Small intestine (tissue), 7 donors: ENCODE results near the gene POLR1B. TPM values are rescaled to one million over a fixed set of nuclear protein-coding genes. Genes with fewer than 3 reads are reported as not detected.

Experiments used
- DNase-seq, 2 donors: peaks; one replicate each; pipeline versions ENCODE4 v3.0.0 to v3.0.0-alpha.2; 2013
- FAIRE-seq: peaks from 2 replicates; lab custom pipeline; 2012; peaks lifted over from hg19 to GRCh38; lab: Jason Lieb, UNC
- H3K27ac ChIP-seq, 3 donors: one replicate each; pipeline ENCODE4 v1.5.1; 2013; ENCODE audit warnings: low read length in 2 of 3, mild to moderate bottlenecking in 2 of 3, control low read depth in 1 of 3, inconsistent platforms in 1 of 3, low read depth in 1 of 3, moderate library complexity in 1 of 3
- H3K27me3 ChIP-seq, 3 donors: one replicate each; pipeline ENCODE4 v1.6.1; 2013; ENCODE audit warnings: low read length in 3 of 3, inconsistent platforms in 1 of 3; ENCODE audit not compliant: control insufficient read depth in 3 of 3, insufficient read depth in 3 of 3
- H3K36me3 ChIP-seq, 3 donors: one replicate each; pipeline ENCODE4 v1.6.1; 2013; ENCODE audit warnings: low read length in 3 of 3, inconsistent platforms in 1 of 3, low read depth in 1 of 3, mild to moderate bottlenecking in 1 of 3, moderate library complexity in 1 of 3; ENCODE audit not compliant: control insufficient read depth in 3 of 3, insufficient read depth in 2 of 3
- H3K4me1 ChIP-seq, 3 donors: one replicate each; pipeline ENCODE4 v1.6.1; 2013; ENCODE audit warnings: low read length in 2 of 3, inconsistent platforms in 1 of 3, low read depth in 1 of 3, mild to moderate bottlenecking in 1 of 3, moderate library complexity in 1 of 3; ENCODE audit not compliant: control insufficient read depth in 3 of 3, insufficient read depth in 2 of 3
- H3K4me3 ChIP-seq, 3 donors: one replicate each; pipeline ENCODE4 v1.5.1; 2013; ENCODE audit warnings: low read length in 3 of 3, control low read depth in 1 of 3, inconsistent platforms in 1 of 3, low read depth in 1 of 3, mild to moderate bottlenecking in 1 of 3, moderate library complexity in 1 of 3
- H3K9me3 ChIP-seq, 2 donors: one replicate each; pipeline ENCODE4 v1.6.1; 2013; ENCODE audit warnings: low read depth in 1 of 2, low read length in 1 of 2; ENCODE audit not compliant: control insufficient read depth in 2 of 2, insufficient read depth in 1 of 2
- WGBS, 3 donors: extraction: QIAGEN DNeasy Blood & Tissue Kit; methylation state at CpG; one replicate each; pipeline ENCODE4 v1.1.7; 2013; 5-methylcytosine and 5-hydroxymethylcytosine counted together
- polyA plus RNA-seq, 4 donors: library from polyadenylated mRNA; stranded (reverse) in 3 of 4; unstranded in 1 of 4; fragments of 200-250 nt in 3 of 4; fragments of 120-200 nt in 1 of 4; gene quantifications; one replicate each; pipeline versions ENCODE4 v1.2.1 to v1.2.3, GENCODE V29; 2013
- donor health status: healthy with polysubstance abuse.
- donor health status: control.
- donor health status: control.
- donor health status: Bipolar disorder and iron deficiency.
- donor health status: healthy.

The POLR1B gene
- polyA plus RNA-seq, 4 donors, result 3.8 to 21.8 (median 6.0) TPM

GRCh38 chr2:112600634-112601033 lies 58.4 kb downstream of the POLR1B start:
- H3K4me1 ChIP-seq, result peaks cover 0 to 2% (median 0%) of the 10 kb centered on the region in 3 donors
- no peak overlapping the region for H3K4me3 ChIP-seq
- no peaks in the 10 kb centered on the region for H3K27me3 ChIP-seq
- WGBS, 3 donors, result 83 to 86% (median 86%) methylated on average over 3 of the region's 3 CpGs
- no peak for DNase-seq
- H3K9me3 ChIP-seq, result peaks cover 0 to 2% of the 10 kb centered on the region in 2 donors
- H3K36me3 ChIP-seq, result no peaks in the 10 kb centered on the region
- FAIRE-seq, result no peak
- no peak overlapping the region for H3K27ac ChIP-seq

- peaks cover 0 to 2% of the 10 kb centered on the region in 2 donors for H3K9me3 ChIP-seq
- WGBS, 3 donors, result 93 to 100% (median 96%) methylated on average over 3 of the region's 3 CpGs
- no peaks in the 10 kb centered on the region for H3K36me3 ChIP-seq
- FAIRE-seq (no peak), DNase-seq (no peak)
- H3K4me3 ChIP-seq, result no peak overlapping the region
- peaks cover 0 to 3% (median 2%) of the 10 kb centered on the region in 3 donors for H3K4me1 ChIP-seq
- no peaks in the 10 kb centered on the region for H3K27me3 ChIP-seq
- H3K27ac ChIP-seq, result no peak overlapping the region
These were observed 59.5 kb downstream of the POLR1B start for GRCh38 chr2:112601754-112602153.

DNA sequence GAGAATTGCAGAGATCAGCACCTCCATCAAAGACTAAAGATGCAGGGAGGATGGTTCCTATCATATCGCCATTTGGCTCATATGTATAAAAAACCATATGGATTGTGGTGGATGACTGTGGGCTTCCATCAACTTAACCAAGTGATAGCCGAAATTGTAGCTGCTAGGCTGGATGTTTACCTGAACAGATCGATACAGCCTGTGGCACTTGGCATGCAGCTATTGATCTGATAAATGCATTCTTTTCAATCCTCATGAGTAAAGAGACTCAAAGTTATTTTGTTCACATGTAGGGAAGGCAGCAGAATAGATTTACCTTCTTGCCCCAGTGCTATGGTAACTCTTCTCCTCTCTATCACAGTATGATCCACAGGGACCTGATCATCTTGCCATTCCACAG lies 60.7 kb downstream of the POLR1B start:
- FAIRE-seq (no peak), DNase-seq (no peak)
- no peak overlapping the region for H3K27ac ChIP-seq
- no peaks in the 10 kb centered on the region for H3K27me3 ChIP-seq
- peaks cover 0 to 3% of the 10 kb centered on the region in 2 donors for H3K9me3 ChIP-seq
- H3K4me3 ChIP-seq, result no peak overlapping the region
- peaks cover 0 to 3% (median 2%) of the 10 kb centered on the region in 3 donors for H3K4me1 ChIP-seq
- WGBS, 3 donors, result 84 to 93% (median 92%) methylated on average over 3 of the region's 3 CpGs
- no peaks in the 10 kb centered on the region for H3K36me3 ChIP-seq

GRCh38 chr2:112603731-112604130 lies 61.5 kb downstream of the POLR1B start:
- Histone ChIP-seq H3K4me1 (peaks cover 0 to 3% (median 2%) of the 10 kb centered on the region in 3 donors), H3K36me3 (no peaks in the 10 kb centered on the region), H3K27ac (no peak overlapping the region), H3K4me3 (no peak overlapping the region), H3K27me3 (no peaks in the 10 kb centered on the region), H3K9me3 (peaks cover 0 to 3% of the 10 kb centered on the region in 2 donors)
- WGBS, 3 donors, result 67 to 86% (median 83%) methylated on average over 2 of the region's 2 CpGs
- FAIRE-seq (no peak), DNase-seq (no peak)

GRCh38 chr2:112604952-112605351 lies 62.7 kb downstream of the POLR1B start:
- FAIRE-seq, result no peak
- Histone ChIP-seq H3K27ac (no peak overlapping the region), H3K9me3 (peaks cover 0 to 3% of the 10 kb centered on the region in 2 donors), H3K4me1 (peaks cover 0 to 3% (median 2%) of the 10 kb centered on the region in 3 donors), H3K36me3 (no peaks in the 10 kb centered on the region), H3K4me3 (no peak overlapping the region), H3K27me3 (no peaks in the 10 kb centered on the region)
- no peak for DNase-seq
- 63 to 85% (median 83%) methylated on average over 4 of the region's 4 CpGs for WGBS, 3 donors

DNA sequence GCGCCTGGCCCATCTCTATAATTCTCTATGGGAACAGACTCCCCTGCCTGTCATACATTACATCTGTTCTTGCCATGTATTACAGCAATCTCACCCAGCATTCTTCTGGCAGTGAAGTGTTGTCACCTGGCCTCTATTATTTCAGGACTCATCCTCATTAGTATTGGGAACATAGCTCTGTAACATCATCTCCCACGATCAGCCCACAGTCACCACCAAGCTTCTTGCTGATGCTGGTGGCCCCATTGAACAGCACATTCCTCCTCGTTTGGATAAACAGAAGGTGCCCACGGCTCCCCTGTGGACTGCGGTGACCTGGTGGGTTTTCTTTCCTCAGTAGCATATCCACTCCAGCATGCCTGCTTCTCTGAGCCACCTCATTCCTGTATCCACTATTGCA lies 63.7 kb downstream of the POLR1B start:
- no peak for DNase-seq
- H3K27ac ChIP-seq, result peak overlapping the region in 1 of 3 donors; percentile 79
- H3K27me3 ChIP-seq, result no peaks in the 10 kb centered on the region
- no peak overlapping the region for H3K4me3 ChIP-seq
- H3K36me3 ChIP-seq, result no peaks in the 10 kb centered on the region
- peaks cover 0 to 3% (median 0%) of the 10 kb centered on the region in 3 donors for H3K4me1 ChIP-seq
- FAIRE-seq, result no peak
- peaks cover 0 to 3% of the 10 kb centered on the region in 2 donors for H3K9me3 ChIP-seq
- WGBS, 3 donors, result 87 to 95% (median 94%) methylated on average over 5 of the region's 5 CpGs

- peak in 1 of 2 donors; percentile 92 for DNase-seq
These were observed 64.3 kb downstream of the POLR1B start for GRCh38 chr2:112606547-112606946.

GRCh38 chr2:112607680-112608438 lies 65.6 kb downstream of the POLR1B start:
- FAIRE-seq (no peak), DNase-seq (no peak)
- Histone ChIP-seq H3K27ac (no peak overlapping the region), H3K4me3 (no peak overlapping the region), H3K9me3 (peaks cover 0 to 3% of the 10 kb centered on the region in 2 donors), H3K4me1 (peaks cover 0 to 3% (median 0%) of the 10 kb centered on the region in 3 donors), H3K36me3 (no peaks in the 10 kb centered on the region), H3K27me3 (no peaks in the 10 kb centered on the region)
- WGBS, 3 donors, result 80 to 86% (median 82%) methylated on average over 8 of the region's 8 CpGs

More at GRCh38 chr2:112606547-112606946, 64.3 kb downstream of the POLR1B start:
- Histone ChIP-seq H3K4me1 (peaks cover 0 to 3% (median 0%) of the 10 kb centered on the region in 3 donors), H3K9me3 (peaks cover 0 to 3% of the 10 kb centered on the region in 2 donors), H3K27me3 (no peaks in the 10 kb centered on the region), H3K4me3 (no peak overlapping the region), H3K27ac (peak overlapping the region in 2 of 3 donors; percentile 69 to 79), H3K36me3 (no peaks in the 10 kb centered on the region)
- WGBS, 3 donors, result 38 to 54% (median 50%) methylated on average over 4 of the region's 4 CpGs
- FAIRE-seq, result no peak
